Measurements from ENCODE around the gene ADAM15.

- TF ChIP-seq FOXM1 (IDR thresholded peaks at IDR 0.05; ENCODE audit: borderline replicate concordance) (no peak), HDGF (IDR thresholded peaks at IDR 0.05; ENCODE audit: borderline replicate concordance) (no peak), TARDBP (IDR thresholded peaks at IDR 0.05) (no peak), SP1 (IDR thresholded peaks at IDR 0.05) (no peak), CTBP1 (IDR thresholded peaks at IDR 0.05; ENCODE audit: borderline replicate concordance) (no peak), SUZ12 (IDR thresholded peaks at IDR 0.05) (no peak), BHLHE40 (IDR thresholded peaks at IDR 0.05; ENCODE audit: borderline replicate concordance) (no peak), ELF4 (IDR thresholded peaks at IDR 0.05) (no peak), FOXA1 (IDR thresholded peaks at IDR 0.05) (no peak), PKNOX1 (IDR thresholded peaks at IDR 0.05) (no peak)
Measured at GRCh38 chr1:155091071-155092051, 40.2 kb downstream of the ADAM15 start.

All from HEK293T (cell line).